GM12874 (cell line): ENCODE data around the gene SLC38A10.

Experiments used
- CTCF ChIP-seq: IDR thresholded peaks from 2 replicates; pipeline ENCODE4 v1.5.1; 2011; ENCODE audit warnings: low read depth, mild to moderate bottlenecking, control low read depth, low read length, moderate library complexity; ENCODE audit not compliant: insufficient read depth

SLC38A10 gene

DNA sequence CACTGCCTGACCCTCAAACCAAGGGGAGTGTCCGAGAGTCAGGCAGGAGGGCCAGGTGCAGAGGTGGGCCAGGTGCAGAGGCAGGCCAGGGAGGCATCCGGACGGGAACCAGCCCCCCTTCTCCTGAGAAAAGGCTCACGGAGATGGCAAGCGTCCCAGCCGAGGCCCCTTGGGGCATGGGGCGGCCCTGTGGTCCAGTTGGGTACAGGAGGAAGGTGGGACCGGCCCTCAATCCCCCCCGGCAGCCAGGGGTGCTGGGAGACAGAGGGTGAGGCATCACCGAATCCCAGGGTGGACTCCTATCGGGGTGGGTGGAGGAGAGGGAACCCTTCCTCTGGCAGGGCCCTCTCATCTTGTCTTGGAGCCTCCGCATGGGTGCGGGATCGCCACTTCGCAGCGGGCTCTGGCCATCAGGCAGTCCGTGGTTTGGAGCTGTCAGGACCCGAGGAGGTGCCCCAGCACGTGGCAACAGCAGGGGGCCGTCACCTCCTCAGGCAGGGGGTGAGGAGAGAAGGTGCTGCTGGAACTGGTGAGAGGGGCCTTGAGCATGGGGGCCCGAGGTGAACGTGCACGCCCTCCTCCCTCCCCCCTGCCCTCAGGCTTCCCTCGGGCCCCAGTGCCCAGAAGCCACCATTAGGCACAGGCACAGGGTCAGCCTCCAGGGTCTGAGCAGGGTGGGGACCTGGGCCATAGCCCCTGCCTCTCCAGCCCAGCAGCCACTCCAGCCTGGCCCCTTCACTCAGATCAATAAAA lies 38.7 kb upstream of the SLC38A10 start:
- no peak for TF ChIP-seq CTCF

DNA sequence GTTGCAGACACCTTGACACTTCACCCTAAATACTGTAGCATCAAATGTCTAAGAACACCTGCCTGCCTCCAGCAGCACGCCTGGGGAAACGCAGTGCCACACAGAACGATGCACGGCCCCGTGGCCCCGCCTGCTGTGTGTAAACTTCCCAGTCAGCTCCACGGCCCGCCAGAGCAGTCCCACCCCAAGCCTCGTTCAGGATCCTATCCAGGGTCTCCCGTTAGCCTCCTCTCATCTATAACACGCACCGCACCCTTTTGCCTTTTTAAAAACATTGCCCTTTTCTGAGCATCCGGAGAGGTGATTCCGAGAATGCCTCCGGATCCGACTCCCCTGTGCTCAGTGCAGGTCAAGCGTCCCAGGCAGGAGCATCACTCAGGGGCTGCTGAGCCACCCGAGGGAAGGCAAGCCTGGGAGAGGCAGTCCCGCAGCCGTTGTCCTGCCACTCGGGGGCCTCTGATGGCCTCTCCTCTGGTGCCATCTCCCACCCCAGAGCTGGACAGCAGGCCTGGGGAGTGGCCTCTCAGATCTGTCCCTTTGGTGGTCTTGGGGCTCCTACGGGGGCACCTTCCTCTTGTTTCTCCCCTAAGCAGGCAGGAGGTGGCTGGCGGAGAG lies 37.9 kb upstream of the SLC38A10 start:
- TF ChIP-seq CTCF, result no peak

GRCh38 chr17:81332118-81332834 lies 37.2 kb upstream of the SLC38A10 start:
- no peak for TF ChIP-seq CTCF

DNA sequence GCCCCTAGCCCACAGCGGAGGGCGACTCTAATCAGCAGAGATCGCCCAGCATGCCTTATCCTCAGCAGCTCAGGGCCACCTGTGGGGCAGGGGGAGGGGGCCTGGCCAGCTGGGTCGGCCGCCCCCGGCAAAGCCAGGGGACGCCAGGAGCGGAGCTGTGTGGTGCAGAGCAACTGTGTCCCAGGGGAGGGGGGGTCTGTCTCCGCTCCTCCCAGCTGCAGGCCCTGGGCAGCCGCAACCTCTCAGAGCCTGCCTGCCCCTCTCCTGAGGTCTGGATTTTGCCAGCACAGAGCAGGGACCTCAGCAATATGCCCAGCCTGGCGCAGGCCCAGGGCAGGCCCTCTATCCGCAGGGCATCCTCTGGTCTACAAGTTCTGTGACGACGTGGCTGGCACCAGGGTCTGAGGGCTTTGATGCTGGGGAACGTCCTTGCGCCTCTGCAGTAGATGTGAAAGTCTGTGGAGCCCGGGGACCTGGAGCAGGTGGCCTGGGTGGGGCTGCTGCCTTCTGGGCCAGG lies 36.5 kb upstream of the SLC38A10 start:
- no peak for TF ChIP-seq CTCF

DNA sequence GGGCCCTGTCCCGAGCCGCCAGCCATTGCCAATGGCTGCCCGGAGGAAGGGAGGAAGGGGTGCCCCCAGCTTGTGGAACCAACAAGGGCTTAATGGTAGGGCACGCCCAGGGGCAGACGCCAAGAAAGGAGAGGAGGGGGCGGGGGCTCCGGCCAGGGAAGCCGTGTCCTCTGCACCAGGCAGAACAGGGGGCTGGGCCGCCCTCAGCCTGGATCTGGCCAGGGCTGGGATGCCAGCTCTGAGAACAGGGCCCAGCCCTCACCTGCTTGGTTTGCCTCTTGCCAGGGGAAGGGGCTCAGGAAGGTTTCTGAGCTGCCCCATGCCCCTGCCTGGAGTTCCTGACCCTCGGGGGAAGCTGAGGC lies 35.8 kb upstream of the SLC38A10 start:
- TF ChIP-seq CTCF, result no peak

- TF ChIP-seq CTCF, result no peak
Observed at GRCh38 chr17:81329927-81330883, 35.1 kb upstream of the SLC38A10 start.
